Caki2 (cell line): ENCODE data around the gene PRMT3. TPM values are rescaled to one million over a fixed set of nuclear protein-coding genes. Genes with fewer than 3 reads are reported as not detected.
"Not testable (repeated sequence)": the region's sequence is repeated elsewhere in the genome, so short reads cannot be mapped to it uniquely, and the experiment has no call there.

Experiments used
- DNase-seq: peaks from one replicate; pipeline ENCODE4 v3.0.0-alpha.2; 2015; ENCODE audit warnings: low read depth
- in situ Hi-C: cut with HindIII; loops from 2 replicates; pipeline ENCODE4 v1.10.0; 2016; ENCODE audit warnings: low sequenced_read_pairs, low pct_unique_long_range_greater_than_20kb, mixed read lengths
- total RNA-seq: library from RNA; depleted of rRNA; stranded (reverse); fragments of >200 nt; shearing (Covaris generic); gene quantifications from 2 replicates; pipeline ENCODE4 v1.2.3, GENCODE V29; 2014; ENCODE audit warnings: low replicate concordance; rRNA removed

The PRMT3 gene
- total RNA-seq = 14.7 and 15.5 TPM in 2 replicates

GRCh38 chr11:20387261-20388095, at the start of gene PRMT3:
Gene PRMT3 (plus strand): TSS chr11:20387716. CDS start chr11:20387747, 31 bp downstream.
- in situ Hi-C loops = no loop called here
- DNase-seq = peak; percentile 95

DNA sequence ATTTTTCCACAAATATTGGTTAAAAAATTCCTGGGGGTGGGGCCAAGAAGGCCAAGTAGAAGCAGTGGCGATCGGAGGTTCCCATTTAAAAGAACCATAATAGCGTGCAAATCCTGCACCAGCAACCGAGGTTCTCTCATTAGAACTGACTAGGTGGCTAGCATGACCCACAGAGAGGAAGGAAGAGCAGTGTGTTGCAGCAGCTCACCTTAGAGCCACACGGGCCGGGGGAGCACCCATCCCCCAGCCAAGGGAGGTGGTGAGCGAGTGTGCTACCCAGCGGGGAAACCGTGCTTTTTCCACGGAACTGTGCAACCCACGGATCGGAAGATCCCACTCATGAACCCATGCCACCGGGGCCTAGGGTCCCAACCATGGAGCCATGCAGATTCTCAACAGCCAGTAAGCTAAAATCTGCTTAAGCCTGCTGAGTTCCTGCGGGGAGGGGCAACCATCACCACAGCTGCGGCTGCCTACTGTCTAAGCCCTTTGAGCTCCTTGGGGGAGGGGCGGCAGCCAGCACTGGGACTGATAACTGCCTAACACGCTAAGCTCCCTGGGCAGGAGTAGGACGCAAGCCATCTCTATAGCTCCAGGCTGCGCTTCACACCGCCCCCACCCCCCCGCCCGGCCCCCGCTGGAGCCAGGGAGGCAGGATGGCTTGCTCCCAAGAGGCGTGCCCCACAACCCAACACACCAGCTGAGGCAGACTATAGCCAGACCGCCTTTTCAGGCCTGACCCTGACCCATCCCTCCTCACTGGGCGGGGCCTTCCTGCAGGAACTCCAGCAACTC, 45.0 kb upstream of the PRMT3 start:
- DNase-seq = no peak
- in situ Hi-C loops = no loop called here

DNA sequence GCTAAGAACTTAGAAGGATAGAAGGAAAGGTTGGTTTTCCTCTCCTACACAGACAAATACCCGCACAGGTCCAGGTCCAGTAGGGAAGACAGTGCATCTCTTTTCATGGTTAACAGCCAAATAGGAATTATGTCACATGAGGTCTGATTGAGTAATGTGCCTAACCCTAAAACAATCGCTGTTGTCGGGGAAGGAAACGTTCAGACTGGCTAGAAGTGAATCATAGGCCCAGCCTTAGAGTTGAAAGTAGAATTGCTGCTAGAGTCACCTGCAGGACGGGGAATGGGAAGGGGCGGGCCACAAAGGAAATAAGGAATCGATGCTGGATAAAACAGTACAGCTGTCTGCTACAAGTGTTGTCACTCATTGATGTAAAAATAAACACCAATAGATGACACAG, 36.4 kb upstream of the PRMT3 start:
- in situ Hi-C loops = no loop called here
- DNase-seq = no peak

DNA sequence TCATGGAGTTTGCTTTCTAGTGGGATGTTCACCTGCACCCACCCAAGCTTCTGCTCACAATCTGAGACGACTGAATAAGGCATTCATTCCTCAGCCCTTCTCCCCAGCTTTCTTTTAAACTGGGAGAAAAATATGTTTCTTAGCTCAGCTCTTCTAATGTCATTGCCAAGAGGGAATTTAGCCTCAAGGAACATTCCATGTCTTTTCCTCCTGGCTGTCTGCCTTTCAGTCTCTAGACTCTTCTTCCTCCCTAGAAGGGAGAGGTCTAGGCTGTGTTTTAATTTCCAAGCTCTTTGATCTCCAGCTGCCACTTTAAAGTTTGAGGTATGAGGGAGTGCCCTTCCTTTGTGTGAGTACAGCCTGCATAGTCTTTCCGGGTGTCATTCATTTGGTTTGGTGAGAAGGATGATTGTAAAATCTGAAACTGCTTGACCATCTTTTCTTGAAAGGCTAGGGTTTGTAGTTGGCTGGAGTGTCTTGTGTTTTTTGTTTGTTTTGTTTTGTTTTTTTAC, 35.7 kb upstream of the PRMT3 start:
- DNase-seq = no peak
- in situ Hi-C loops = no loop called here

GRCh38 chr11:20353829-20354434, 33.6 kb upstream of the PRMT3 start:
- DNase-seq = no peak
- in situ Hi-C loops = no loop called here

DNA sequence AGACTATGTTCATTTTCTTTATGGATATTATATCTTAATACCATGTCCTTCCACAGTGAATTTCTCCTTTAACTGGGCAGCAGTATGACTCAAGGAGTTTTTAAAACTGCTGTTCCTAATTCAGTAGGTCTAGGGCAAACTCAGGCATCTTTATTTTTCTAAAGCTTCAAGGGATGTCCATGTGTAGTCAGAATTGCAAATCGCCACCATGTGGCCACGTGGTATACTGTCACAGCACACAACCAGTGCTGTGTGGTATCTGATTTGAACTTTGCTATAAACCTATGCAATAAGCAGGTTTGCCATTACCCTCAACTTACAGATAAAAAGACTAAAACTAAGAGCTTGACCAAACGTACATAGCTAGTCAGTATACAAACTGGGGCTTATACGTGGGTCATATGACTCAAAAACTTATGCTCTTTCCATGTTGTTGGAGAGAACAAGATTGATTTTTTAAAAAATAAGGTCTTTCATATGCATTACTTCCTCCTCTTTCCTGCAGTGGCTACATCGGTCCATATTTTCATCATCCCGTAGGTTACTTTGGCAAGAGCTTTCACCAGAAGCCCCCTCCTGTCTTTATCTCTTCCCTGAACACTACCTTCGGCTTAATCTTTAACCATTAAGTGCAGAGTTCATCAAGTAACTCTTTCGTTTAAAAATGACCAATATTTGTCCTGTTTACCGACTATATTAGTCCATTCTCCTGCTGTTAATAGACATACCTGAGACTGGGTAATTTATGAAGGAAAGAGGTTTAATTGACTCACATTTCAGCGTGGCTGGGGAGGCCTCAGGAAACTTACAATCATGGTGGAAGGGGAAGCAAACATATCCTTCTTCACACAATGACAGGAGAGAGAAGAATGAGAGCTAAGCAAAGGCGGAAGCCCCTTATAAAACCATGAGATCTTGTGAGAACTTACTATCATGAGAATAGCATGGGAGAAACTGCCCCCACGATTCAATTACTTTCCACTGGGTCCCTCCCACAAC, 32.0 kb upstream of the PRMT3 start:
- peak; percentile 30 for DNase-seq
- in situ Hi-C loops = no loop called here

DNA sequence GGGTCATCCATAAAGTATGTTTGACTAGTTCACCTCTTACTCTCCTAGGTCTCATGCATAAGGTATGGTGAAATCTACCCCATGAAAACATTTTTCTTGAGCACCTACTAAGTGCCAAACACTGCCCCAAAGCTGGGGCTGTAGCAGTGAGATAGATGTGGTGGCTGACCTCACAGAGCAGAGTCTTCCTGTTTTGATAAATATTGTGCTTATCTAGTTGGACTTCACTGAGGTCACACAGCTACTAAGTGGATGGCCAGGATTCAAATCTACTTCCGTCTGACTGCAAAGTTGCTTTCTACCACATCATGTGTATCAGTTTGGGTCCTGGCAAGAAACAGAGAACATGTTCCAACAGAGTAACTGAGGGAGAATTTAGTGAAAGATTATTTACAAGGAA, 30.4 kb upstream of the PRMT3 start:
- no peak for DNase-seq
- in situ Hi-C loops = no loop called here

DNA sequence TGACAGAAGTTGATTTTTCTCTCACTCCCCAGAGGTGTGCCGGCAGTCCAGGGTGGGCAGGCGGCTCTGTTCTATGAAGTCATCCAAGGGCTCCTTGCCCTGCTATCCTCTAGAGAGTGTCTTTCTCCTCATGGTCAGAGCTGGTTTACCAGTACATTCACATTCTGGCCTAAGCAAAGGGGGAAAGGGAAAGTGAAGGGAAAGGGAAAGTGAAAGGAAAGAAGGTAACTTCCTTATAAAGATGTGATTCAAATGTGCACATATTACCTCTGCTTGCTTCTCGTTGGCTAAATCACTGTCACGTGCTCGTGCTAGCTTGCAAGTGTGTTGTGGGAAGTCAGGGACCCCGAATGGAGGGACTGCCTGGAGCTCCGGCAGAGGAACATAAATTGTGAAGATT, 26.9 kb upstream of the PRMT3 start:
- in situ Hi-C loops = no loop called here
- DNase-seq = peak; percentile 82

GRCh38 chr11:20362481-20362880, 25.0 kb upstream of the PRMT3 start:
- in situ Hi-C loops = no loop called here
- no peak for DNase-seq

- in situ Hi-C loops = no loop called here
Observed at GRCh38 chr11:20363149-20363499, 24.4 kb upstream of the PRMT3 start.

GRCh38 chr11:20363500-20364340, 23.8 kb upstream of the PRMT3 start, which contains the start of gene HTATIP2:
Gene HTATIP2 (plus strand): TSS chr11:20363714. CDS start chr11:20364238, 524 bp downstream.
- peak; percentile 69 for DNase-seq
- in situ Hi-C loops = no loop called here

More at GRCh38 chr11:20363149-20363499, 24.4 kb upstream of the PRMT3 start:
- DNase-seq = no peak

DNA sequence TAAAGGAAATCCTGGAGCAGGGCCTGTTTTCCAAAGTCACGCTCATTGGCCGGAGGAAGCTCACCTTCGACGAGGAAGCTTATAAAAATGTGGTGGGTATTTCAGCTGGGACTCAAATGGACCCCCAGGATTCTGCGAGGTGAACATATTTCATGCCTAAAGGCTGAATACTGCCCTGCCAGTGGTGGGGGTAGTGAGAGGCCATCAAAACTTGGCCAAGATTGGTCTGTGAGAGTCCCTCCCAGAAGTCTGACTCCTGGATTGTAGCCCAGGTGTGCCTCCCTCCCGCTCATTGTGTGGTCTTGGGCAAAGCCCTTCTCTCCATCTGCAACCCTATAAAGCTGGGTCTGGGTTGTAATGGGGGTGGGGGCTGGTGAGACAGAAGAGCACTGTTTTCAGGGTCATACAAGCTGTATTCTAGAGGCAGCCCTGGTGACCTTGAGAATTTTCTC, 23.1 kb upstream of the PRMT3 start:
- peak; percentile 34 for DNase-seq
- in situ Hi-C loops = no loop called here

- in situ Hi-C loops, DNase-seq: not testable (repeated sequence)
Observed at GRCh38 chr11:20365465-20365864, 22.1 kb upstream of the PRMT3 start.

- in situ Hi-C loops = no loop called here
- DNase-seq = peak; percentile 80
Observed at GRCh38 chr11:20367313-20367948, 20.1 kb upstream of the PRMT3 start.

DNA sequence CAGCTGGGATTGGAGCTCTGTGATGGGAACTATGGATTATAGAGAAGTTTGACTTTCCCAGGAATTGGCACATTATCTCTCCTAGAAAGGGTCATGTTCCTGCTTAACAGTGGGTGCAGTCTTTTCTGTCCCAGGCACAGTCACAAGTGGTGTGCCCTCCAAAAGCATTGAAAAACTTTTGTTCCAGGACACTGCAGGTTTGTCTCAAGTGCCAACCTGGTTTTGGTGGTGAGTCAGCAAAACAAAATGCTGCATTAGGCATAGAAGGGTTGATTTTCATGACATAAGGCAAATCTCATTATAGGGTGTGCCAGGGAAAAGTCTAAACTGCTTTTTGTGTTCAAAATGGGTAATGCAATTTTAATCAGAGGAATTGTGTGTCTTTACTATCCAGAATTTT, 19.1 kb upstream of the PRMT3 start:
- DNase-seq = no peak
- in situ Hi-C loops = no loop called here

DNA sequence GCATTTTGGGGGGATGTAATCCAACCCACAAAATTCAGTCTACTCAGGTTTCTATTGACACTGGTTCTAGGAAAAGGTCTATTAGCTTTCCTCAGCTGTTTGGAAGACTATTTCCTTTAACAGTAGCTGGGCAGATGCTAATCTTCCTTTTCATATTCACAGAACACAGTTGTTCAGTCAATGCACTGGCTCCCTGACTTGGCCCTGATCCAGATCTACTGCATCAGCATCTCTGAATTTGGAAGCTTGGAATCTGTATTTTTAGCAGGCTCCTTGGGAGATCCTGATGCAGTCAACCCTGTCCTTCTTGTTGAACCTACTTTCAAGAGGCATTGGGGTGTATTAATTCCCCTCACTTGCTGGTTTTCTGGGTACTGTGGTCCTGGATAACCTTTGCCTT, 17.7 kb upstream of the PRMT3 start:
- DNase-seq = no peak
- in situ Hi-C loops = no loop called here
